Astrocyte of the cerebellum (primary cell): ENCODE results near the gene MAG.

Experiments
- DNase-seq: peaks from one replicate; pipeline ENCODE4 v3.0.0-alpha.2; 2011; ENCODE audit warnings: low read depth
- H3K4me3 ChIP-seq: 2 replicates; pipeline ENCODE4 v1.5.1; 2011; ENCODE audit warnings: mild to moderate bottlenecking, low read depth, low read length, moderate library complexity
- CTCF ChIP-seq: IDR thresholded peaks from 2 replicates; pipeline ENCODE4 v1.5.1; 2012; ENCODE audit warnings: low read length, low read depth, moderate library complexity, mild to moderate bottlenecking; ENCODE audit errors: missing control alignments
- in situ Hi-C: cut with HindIII; loops from 2 replicates; pipeline ENCODE4 v1.10.0; 2017; ENCODE audit warnings: low sequenced_read_pairs

MAG gene

GRCh38 chr19:35328851-35329285 is 36.9 kb downstream of the MAG start, which contains the start of gene CD22:
Gene CD22, plus strand, starts transcription at chr19:35329187. Its CDS starts 2,854 bp downstream, at chr19:35332041.
- in situ Hi-C loops = no loop called here
- DNase-seq = no peak
- TF ChIP-seq CTCF = no peak
- H3K4me3 ChIP-seq = no peak within 1 kb of the TSS

GRCh38 chr19:35329323-35329722 is 37.4 kb downstream of the MAG start:
- no peak for DNase-seq
- no peak overlapping the region for H3K4me3 ChIP-seq
- in situ Hi-C loops = no loop called here
- TF ChIP-seq CTCF = no peak

- no peak for TF ChIP-seq CTCF
- DNase-seq = no peak
- in situ Hi-C loops = no loop called here
- no peak overlapping the region for H3K4me3 ChIP-seq
Observed at GRCh38 chr19:35330475-35330874, 38.5 kb downstream of the MAG start.

- in situ Hi-C loops = no loop called here
- DNase-seq = no peak
- H3K4me3 ChIP-seq = no peak overlapping the region
- no peak for TF ChIP-seq CTCF
Observed at GRCh38 chr19:35331551-35332214, 39.7 kb downstream of the MAG start.

GRCh38 chr19:35332817-35333216 is 40.9 kb downstream of the MAG start:
- no peak for DNase-seq
- in situ Hi-C loops = no loop called here
- H3K4me3 ChIP-seq = no peak overlapping the region
- no peak for TF ChIP-seq CTCF

- no peak for DNase-seq
- in situ Hi-C loops = no loop called here
- no peak for TF ChIP-seq CTCF
Observed at GRCh38 chr19:35334144-35334753, 42.3 kb downstream of the MAG start.

More at GRCh38 chr19:35334144-35334753, 42.3 kb downstream of the MAG start:
- H3K4me3 ChIP-seq = no peak overlapping the region
